Epithelial cell of proximal tubule (primary cell): ENCODE measurements around the gene SDK2. TPM values are rescaled to one million over a fixed set of nuclear protein-coding genes. Genes with fewer than 3 reads are reported as not detected.

ENCODE experiments used
- DNase-seq: peaks from one replicate; pipeline ENCODE4 v3.0.0-alpha.2; 2011; ENCODE audit warnings: low read depth
- H3K4me3 ChIP-seq: 2 replicates; pipeline ENCODE4 v1.5.1; 2011; ENCODE audit warnings: low read depth, mild to moderate bottlenecking, low read length
- total RNA-seq: library from RNA; depleted of rRNA; stranded (reverse); fragments of >200 nt; gene quantifications from 2 replicates; pipeline ENCODE4 v1.2.3, GENCODE V29; 2015
- TF ChIP-seq, protein P1 (sequence below): conservative IDR thresholded peaks from 2 replicates; pipeline ENCODE4 v1.5.1; 2012; ENCODE audit warnings: low read depth, mild to moderate bottlenecking, low read length

SDK2 gene
- total RNA-seq, 1 donor from 2014 or later = 0.12 TPM

DNA sequence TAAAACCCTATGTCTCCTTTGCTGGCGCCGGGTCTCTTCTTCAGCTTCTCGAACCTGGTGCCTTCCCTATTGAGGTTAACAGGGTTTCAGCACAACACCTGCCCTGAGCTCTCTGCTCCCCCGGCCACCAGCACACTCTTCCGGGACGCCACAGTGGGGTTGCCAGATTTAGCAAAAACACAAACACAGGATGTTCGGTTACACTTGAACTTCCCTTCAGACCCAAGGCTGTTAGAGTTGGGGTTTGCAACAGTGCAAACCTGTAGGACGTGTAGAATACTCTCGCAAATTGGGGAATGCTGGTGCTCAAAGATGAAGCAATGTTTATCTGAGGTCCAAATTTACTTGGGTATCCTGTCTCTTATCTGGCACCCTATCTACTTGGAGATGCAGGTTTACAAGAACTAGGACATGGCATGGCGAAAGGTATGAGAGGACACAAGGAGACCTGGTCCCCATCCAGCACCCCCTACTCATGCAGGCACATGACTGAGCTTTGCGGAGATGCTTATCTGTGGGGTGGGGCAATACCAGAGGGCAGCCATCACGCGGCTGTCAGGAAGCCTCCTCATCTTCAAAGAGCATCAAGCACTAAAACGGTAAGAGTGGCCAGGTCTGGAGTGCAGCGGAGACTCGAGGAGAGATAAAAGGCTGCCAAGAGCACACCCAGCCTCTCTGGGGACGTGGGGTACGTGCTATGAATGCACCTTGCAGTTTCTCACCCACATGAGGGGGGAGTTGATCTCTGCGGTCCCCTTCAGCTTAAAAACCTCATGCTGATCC is 52.8 kb downstream of the SDK2 start:
- TF ChIP-seq, protein P1, sequence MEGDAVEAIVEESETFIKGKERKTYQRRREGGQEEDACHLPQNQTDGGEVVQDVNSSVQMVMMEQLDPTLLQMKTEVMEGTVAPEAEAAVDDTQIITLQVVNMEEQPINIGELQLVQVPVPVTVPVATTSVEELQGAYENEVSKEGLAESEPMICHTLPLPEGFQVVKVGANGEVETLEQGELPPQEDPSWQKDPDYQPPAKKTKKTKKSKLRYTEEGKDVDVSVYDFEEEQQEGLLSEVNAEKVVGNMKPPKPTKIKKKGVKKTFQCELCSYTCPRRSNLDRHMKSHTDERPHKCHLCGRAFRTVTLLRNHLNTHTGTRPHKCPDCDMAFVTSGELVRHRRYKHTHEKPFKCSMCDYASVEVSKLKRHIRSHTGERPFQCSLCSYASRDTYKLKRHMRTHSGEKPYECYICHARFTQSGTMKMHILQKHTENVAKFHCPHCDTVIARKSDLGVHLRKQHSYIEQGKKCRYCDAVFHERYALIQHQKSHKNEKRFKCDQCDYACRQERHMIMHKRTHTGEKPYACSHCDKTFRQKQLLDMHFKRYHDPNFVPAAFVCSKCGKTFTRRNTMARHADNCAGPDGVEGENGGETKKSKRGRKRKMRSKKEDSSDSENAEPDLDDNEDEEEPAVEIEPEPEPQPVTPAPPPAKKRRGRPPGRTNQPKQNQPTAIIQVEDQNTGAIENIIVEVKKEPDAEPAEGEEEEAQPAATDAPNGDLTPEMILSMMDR = no peak
- no peak overlapping the region for H3K4me3 ChIP-seq
- DNase-seq = no peak

DNA sequence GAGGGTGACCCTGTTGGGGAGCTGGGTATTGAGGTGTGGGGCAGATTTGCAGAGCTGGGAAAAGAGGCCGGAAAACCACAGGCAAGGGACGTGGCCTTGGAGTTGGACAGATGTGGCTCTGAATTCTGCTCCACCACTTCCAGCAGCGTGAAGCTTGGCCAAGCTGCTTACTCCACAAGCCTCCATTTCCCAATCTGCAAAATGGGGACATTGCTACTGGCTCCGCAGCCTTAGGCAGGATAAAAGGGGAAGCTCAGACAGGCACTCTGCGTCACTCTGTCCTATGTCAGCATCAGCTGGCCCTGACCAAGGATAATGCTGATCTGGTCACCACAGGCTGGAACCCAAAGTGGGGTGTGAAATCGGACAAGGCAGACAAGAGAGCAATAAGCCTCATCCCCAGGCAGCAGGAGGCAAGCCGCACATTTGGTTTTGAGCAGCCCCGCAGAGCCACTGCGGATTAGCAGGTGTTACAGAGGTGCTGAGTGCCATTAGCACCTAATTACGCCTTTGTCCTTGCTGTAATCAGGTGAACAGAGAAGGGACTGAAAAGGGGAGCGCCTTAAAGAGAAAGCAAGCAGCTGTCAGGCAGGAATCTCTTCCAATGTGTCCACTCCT is 54.8 kb downstream of the SDK2 start:
- no peak for DNase-seq
- no peak overlapping the region for H3K4me3 ChIP-seq
- TF ChIP-seq, protein P1 = no peak

DNA sequence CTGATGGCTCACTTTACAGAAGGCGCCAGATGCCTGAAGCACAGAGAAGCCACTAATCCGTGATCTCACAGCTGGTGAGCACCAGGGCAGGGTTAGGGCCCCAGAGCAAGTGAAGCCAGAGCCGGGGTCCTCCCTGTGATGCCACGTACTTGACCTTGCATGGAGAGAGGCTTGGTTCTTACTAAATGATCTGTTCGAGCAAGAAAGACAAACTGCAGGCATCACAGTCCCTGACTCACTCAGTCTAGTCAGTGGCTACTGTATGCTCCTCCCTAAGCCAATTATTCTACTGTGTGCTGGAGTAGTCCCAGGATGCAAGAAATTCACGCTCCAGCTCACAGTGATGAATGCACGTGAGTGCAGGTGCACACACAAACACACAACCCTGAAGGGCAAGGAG is 55.4 kb downstream of the SDK2 start:
- H3K4me3 ChIP-seq = no peak overlapping the region
- no peak for DNase-seq
- TF ChIP-seq, protein P1 = no peak

DNA sequence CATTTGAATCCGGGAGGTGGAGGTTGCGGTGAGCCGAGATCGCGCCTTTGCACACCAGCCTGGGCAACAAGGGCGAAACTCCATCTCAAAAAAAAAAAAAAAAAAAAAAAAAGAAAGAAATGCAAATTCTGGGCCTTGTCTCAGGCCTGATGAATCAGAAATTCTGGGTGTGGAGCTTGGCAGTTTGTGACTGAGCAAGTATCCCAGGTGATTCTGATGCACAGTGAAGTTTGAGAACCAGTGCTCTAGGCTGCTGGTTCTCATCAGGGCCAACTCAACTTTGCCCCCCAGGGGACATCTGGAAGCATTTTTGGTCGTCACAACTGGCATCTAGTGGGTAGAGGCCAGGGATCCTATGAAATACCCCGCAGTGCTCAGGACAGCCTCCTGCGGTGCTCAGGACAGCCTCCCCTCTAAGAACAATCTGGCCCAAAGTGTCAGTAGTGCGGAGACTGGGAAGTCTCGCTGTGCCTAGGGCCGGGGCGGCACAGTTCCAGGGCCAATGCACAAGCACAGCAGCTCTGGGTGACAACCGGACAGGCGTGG is 55.9 kb downstream of the SDK2 start:
- H3K4me3 ChIP-seq = no peak overlapping the region
- TF ChIP-seq, protein P1 = no peak
- no peak for DNase-seq

DNA sequence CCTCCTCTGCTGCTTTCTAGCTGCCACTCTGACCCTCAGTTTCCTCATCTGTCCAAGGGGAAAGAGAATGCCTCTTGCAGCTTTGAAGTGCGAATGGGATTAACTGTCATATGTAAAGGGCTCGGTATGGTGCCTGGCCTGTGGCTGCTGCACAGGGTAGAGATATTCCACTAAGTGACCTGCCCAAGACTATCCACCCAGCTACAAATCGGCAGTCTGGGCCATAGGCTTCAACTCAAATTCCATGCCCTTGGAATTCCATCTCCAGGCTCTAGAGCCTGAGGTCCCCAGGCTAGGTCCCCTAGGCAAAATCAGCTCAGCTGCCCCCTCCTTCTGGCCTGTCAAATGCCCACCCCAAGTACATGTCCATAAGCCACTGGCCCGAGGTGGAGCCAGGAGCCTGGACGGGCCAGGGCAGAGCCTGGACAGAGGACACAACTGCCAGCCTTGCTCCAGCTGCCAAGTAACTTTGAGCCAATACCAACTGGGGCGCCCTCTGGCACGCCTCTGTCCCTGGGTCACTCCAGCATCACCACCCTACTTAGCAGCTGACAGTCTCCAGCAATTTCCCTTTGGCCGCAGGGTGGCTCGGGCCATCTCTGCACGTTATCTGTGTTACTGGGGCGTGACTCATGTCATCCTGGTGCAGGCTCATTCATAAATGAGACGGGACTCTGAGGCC is 57.2 kb downstream of the SDK2 start:
- DNase-seq = no peak
- TF ChIP-seq, protein P1 = no peak
- no peak overlapping the region for H3K4me3 ChIP-seq

DNA sequence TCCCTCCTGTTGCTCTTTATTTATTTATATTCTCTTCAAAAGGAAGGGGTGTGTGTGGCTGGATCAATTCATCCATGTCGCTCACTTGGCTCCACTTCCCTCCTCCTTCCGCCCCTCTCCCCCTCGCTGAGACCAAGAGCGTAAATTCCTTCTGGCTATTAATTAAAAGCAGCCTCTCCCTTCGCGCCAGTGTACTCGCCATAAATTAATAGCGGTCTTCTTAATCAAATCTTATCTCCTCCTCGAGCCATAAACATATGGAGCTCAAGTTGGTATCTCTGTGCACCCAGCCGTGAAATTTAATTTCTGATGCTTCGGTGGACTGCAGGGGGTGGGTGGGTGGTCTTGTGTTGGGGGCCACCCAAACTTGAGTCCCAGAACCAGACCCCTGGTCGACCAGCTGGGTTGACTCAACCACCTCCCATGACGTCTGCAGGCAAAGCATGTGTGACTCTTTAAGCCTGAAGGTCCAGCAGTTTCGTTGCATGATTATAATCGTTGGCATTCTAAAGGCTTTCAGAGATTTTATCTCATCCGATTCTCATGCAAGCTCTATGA is 57.9 kb downstream of the SDK2 start:
- no peak for DNase-seq
- TF ChIP-seq, protein P1 = no peak
- no peak overlapping the region for H3K4me3 ChIP-seq
